NCI-H69 (cell line): ENCODE data around the gene ATG14.
"Not testable (repeated sequence)": the region's sequence is repeated elsewhere in the genome, so short reads cannot be mapped to it uniquely, and the experiment has no call there.

Experiments used
- DNase-seq: peaks from one replicate; lab custom pipeline; 2025; lab: John Stamatoyannopoulos, UW

The ATG14 gene

GRCh38 chr14:55433880-55434804, 22.5 kb upstream of the ATG14 start:
- no peak for DNase-seq

- no peak for DNase-seq
Observed at GRCh38 chr14:55432628-55433027, 21.0 kb upstream of the ATG14 start.

GRCh38 chr14:55430024-55430690, 18.5 kb upstream of the ATG14 start:
- DNase-seq, result peak; percentile 84

- DNase-seq, result no peak
Observed at GRCh38 chr14:55427439-55427838, 15.8 kb upstream of the ATG14 start.

- DNase-seq, result no peak
Observed at GRCh38 chr14:55426891-55427290, 15.3 kb upstream of the ATG14 start.

GRCh38 chr14:55425091-55425490, 13.5 kb upstream of the ATG14 start:
- DNase-seq, result no peak

- no peak for DNase-seq
Observed at GRCh38 chr14:55423969-55424368, 12.3 kb upstream of the ATG14 start.

- not testable (repeated sequence) for DNase-seq
Observed at GRCh38 chr14:55422338-55422737, 10.7 kb upstream of the ATG14 start.

- no peak for DNase-seq
Observed at GRCh38 chr14:55419663-55420062, 8.0 kb upstream of the ATG14 start.

- DNase-seq, result no peak
Observed at GRCh38 chr14:55418411-55418810, 6.8 kb upstream of the ATG14 start.

GRCh38 chr14:55417955-55418354, 6.3 kb upstream of the ATG14 start:
- no peak for DNase-seq

GRCh38 chr14:55416866-55417265, 5.2 kb upstream of the ATG14 start:
- peak; percentile 79 for DNase-seq

GRCh38 chr14:55414551-55414950, 2.9 kb upstream of the ATG14 start:
- DNase-seq, result no peak

- peak; percentile 19 for DNase-seq
Observed at GRCh38 chr14:55412676-55413075, 1.0 kb upstream of the ATG14 start.

- DNase-seq, result no peak
Observed at GRCh38 chr14:55410876-55411275, 754 bp downstream of the ATG14 start.

GRCh38 chr14:55404173-55404854, 7.3 kb downstream of the ATG14 start:
- no peak for DNase-seq

GRCh38 chr14:55401751-55402150, 9.9 kb downstream of the ATG14 start:
- no peak for DNase-seq

- no peak for DNase-seq
Observed at GRCh38 chr14:55399852-55400251, 11.8 kb downstream of the ATG14 start.

GRCh38 chr14:55399183-55399582, 12.4 kb downstream of the ATG14 start:
- DNase-seq, result no peak

GRCh38 chr14:55398679-55399078, 13.0 kb downstream of the ATG14 start:
- no peak for DNase-seq

GRCh38 chr14:55389330-55389729, 22.3 kb downstream of the ATG14 start:
- no peak for DNase-seq

- DNase-seq, result no peak
Observed at GRCh38 chr14:55388160-55388559, 23.5 kb downstream of the ATG14 start.

GRCh38 chr14:55387121-55387520, 24.5 kb downstream of the ATG14 start:
- DNase-seq, result no peak
